ENCODE data around the gene SMDT1.

DNA sequence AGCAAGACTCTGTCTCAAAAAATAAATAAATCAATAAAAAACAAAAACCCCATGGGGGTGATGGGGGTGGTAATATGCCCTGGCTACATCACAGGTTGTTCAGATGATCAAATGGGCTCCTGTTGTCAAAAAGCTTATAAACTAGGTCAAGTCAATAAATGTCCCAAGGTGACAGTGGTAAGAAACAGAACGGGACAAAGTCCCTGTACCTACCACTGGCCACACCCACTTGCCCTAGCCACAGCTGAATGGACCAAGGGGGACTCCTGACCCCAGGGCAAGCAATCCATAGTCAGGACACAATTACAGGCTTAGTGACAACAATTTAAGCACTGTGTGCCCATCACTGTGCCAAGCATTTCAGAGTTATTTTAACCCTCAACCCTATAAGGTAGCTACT, 14.9 kb upstream of the SMDT1 start:
- TF ChIP-seq, protein P1, sequence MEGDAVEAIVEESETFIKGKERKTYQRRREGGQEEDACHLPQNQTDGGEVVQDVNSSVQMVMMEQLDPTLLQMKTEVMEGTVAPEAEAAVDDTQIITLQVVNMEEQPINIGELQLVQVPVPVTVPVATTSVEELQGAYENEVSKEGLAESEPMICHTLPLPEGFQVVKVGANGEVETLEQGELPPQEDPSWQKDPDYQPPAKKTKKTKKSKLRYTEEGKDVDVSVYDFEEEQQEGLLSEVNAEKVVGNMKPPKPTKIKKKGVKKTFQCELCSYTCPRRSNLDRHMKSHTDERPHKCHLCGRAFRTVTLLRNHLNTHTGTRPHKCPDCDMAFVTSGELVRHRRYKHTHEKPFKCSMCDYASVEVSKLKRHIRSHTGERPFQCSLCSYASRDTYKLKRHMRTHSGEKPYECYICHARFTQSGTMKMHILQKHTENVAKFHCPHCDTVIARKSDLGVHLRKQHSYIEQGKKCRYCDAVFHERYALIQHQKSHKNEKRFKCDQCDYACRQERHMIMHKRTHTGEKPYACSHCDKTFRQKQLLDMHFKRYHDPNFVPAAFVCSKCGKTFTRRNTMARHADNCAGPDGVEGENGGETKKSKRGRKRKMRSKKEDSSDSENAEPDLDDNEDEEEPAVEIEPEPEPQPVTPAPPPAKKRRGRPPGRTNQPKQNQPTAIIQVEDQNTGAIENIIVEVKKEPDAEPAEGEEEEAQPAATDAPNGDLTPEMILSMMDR (IDR thresholded peaks at IDR 0.05) = no peak
- no peak for TF ChIP-seq POLR2A (IDR thresholded peaks at IDR 0.05; ENCODE audit: low read depth)
- TF ChIP-seq EP300 (IDR thresholded peaks at IDR 0.05) = no peak
